ENCODE results near the gene CAPN8.

Gene CAPN8

DNA sequence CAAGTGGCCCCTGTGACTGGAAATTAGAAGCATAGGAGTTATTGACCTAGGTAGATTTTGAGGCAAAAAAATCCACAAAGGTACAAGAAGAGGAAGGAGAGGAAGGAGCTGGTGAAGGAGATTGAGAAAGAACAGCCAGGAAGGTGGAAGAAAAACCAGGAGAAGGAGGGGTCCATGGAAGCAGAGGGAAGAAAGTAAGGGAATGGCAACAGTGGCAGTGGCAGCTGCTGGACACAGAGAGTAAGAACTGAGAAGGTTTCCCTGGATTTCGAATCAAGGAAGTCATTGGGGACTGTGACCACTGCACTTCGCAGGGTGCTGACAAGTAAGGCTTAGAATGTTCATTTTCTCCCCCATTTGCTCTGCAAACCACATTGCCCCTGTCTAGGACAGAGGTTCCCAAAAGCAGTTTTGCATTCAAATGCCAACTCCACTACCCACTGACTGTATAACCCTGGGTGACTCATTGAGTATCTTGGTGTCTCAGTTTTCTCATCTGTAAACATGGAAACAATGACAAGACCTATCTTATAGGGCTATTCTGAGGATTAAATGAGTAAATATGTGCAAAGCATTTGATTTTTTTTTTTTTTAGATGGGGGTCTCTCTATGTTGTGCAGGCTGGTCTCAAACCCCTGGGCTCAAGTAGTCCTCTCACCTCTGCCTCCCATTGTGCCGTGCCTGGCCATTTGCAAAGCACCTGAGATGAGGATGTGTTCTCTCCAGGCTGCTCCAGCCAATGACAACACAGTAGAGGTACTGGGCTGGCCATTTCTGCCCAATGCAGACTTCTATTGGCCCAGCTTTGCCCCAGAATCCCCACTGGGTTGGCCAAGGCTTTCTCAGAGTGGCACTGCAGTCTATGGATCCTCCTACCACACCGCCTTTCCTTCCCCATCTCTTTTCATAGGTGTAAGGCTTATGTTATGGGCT, 37.5 kb upstream of the CAPN8 start:
- no peak for DNase-seq (ENCODE audit: insufficient read length, low spot score)
- no peak for FAIRE-seq

DNA sequence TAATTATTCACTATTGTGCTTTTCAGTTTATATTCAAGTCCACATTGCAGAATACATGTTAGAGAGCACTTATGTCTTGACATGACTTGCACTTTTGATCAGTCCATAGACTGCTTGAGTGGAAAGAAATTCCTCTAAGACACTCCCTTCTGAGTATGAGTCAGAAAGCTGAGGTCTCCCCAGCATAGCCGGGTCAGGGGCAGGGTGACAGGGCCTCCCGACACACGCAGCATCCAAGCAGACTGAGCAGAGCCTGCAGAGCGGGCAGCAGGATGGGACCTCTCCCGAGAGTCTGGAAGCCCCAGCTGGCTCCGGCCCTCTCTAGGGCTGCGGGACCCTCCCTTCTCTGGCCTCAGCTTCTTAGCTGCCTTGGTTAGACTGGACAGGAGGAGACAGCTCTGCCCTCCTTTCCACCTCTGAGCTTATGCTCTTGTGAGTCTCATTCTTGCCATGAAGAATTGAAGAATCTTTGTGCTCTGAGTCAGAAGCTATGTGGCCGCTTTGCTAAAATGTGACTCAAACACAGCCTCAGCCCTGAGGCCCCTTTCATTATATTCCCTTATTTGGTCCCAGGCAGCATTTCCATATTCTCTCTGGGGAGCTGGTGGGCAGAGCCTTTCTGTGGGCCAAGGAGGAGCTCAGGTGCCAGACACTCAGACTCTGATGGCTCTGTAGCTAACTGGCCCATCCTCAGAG, 35.6 kb upstream of the CAPN8 start:
- DNase-seq (ENCODE audit: insufficient read length, low spot score) (no peak), FAIRE-seq (no peak)

DNA sequence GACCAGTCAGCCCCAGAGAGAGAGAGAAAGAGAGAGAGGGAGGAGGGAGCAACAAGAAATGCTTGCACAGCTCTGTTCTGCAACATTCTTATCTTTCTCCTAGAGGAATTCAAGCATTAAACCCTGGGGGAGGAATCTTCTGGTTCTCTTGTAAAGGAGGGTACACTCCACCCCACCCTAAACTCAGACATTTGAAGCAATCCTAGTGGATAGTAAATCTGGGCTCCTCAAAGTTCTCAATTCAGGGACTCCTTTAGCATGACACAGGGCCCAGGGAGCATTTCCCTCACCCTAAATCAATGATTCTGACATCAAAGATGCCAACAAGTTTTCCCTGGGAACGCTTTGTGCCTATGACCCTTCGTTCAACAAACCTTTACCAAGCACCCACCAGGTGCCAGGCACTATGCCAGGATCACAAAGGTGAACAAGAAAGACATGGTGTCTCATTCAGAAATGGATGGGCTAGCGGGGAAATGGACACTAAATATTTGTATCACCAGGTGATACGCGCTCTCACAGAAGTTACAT, 35.0 kb upstream of the CAPN8 start:
- DNase-seq (ENCODE audit: insufficient read length, low spot score), result no peak
- no peak for FAIRE-seq

DNA sequence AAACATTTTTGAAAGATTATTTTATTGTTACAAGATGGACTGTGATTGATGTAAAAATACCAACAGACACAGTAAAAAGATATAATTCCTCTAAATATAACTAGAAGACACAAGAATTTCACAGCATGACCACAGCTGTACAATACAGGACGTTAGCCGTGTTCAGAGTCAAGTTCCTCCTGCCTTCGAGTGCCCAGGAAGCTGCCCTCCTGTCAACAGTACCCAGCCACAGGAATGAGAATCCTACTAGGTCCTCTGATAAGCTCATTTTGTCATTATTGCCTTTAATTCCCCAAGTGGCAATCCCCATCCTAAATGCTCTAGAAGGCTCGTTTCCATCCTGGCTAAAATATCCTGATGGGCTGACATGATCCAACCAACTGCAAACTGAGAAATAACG, 30.4 kb upstream of the CAPN8 start:
- DNase-seq (ENCODE audit: insufficient read length, low spot score) (no peak), FAIRE-seq (no peak)

DNA sequence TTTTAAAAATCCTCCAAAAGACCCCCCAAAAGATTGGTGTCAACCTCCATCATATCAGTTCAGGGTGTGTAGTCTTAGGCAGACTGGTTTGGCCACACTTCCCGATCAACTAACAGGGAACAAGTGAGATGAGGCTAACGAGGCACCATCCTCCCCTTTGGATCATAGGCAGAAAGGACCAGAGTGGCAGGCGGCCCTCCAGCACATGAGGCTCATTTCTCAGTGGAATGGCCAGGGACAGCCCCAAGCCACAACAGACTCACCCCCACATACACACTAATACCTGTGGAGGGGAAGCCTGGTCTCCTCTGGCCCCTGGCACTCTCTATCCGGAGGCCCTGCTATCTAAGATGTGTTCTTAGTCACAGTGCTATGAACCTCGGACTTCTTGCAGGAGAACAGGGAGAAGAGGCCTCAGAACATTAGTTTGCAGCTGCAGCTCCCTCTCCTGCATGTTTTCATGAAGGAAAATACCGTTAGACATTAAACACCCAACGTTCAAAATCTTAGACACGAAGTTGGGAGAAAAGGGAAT, 29.6 kb upstream of the CAPN8 start:
- DNase-seq (ENCODE audit: insufficient read length, low spot score) (no peak), FAIRE-seq (no peak)

DNA sequence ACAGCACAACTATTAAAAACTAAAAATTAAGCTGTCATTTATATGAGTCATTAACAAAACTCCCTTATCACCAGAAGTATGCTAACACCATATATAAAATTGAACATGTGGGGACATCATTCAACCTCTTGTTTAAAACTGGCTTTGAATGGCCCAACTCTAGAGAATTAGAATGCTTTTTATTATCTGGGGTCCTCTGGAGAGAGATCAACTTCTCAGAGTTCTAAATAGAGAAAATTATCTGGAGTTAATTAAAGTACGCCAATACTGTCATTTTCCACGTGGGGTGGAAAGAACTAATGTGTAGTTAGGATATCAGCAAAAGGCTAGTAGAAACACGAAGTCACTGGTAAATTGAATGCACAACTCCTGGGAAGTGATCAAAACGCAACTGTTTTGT, 25.6 kb upstream of the CAPN8 start:
- no peak for FAIRE-seq

DNA sequence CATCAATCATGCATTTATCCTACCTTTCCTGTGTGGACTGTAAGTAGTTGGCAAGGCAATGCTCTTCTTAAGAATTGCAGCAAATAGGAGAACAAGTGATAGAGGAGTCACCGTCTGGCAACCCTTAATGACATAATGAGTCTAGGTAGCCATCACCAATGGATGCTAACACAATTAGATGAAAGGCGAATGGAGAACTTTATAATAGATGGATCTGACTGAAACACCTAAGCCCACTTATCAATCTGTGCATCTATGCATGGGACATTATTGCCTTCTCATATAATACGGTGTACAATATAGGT, 18.9 kb upstream of the CAPN8 start:
- no peak for DNase-seq (ENCODE audit: insufficient read length, low spot score)
- no peak for FAIRE-seq

More for the DNA sequence above, 25.6 kb upstream of the CAPN8 start:
- DNase-seq (ENCODE audit: insufficient read length, low spot score), result no peak

DNA sequence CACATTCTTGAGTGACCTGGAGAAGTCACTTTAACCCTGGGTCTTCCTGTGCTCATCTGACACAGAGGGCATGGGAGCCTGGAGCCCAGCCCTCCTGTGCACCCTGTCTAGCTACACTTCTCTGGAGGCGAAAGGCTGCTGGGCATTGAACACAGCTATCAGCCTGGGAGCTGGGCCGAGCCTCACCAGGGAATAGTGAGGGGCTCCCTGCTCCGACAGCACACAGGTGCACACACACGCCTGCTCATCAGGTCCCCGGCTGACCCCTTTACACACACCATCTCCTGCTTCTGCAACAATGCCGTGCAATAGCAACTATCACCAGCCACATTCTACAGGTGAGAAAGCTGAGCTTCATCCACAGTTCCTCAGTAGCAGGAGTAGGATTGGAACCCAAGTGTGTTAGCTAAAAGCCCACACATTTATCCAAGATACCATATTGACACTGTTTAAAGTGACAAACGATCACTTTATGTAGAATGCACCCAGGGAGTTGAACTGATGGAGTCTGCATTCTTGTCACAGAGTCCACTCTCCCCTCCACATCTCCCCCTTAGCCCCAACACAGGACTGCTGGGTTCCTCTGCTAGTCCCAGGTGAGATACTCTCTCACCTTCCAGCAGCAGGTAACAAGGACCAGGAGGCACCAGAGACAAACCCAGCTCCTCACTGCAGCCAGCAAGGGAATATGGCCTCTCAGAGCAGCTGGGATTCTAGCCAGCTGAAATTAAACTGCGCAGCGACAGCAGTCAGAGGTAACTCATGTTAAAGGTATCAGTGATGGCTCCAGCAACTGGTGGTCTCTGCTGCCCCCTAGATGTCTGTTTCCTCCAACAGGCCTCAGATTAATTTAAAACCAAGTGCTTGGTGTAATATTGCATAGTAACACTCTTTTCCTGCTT, 18.3 kb upstream of the CAPN8 start:
- no peak for FAIRE-seq
- DNase-seq (ENCODE audit: insufficient read length, low spot score), result no peak

DNA sequence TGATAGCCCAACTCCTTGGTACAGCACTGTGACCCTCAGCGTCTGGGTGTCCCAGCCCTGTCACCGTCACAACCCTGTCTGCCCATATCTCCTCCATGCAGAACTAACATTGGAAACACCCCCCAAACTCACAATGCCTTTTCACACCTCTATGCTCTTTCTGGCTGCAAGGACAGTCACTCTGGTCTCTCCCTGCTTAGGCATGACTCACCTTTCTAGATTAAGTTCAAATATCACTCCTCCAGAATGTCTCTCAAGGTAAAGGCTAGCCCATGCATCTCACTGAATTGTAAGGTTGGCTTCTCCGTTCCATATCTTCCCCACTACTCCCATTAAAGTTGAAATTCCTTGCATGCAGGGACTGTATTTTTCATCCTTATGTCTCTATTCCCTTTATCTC, 17.0 kb upstream of the CAPN8 start:
- no peak for DNase-seq (ENCODE audit: insufficient read length, low spot score)
- no peak for FAIRE-seq

DNA sequence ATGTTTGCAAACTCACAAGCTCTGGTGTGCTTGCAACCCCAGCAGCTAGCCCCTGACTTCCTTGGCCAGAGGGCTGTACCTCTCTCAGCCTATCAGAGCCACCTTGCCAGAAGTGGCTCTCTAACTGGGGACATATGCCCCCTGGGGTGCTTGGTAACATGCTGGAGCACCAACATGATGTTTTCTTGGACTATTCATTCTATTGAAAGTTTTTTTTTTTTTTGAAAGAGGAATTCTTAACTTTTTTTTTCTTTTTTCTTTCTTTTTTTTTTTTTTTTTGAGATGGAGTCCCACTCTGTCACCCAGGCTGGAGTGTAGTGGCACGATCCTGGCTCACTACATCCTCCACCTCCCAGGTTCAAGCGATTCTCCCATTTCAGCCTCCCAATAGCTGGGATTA, 14.7 kb upstream of the CAPN8 start:
- no peak for DNase-seq (ENCODE audit: insufficient read length, low spot score)

DNA sequence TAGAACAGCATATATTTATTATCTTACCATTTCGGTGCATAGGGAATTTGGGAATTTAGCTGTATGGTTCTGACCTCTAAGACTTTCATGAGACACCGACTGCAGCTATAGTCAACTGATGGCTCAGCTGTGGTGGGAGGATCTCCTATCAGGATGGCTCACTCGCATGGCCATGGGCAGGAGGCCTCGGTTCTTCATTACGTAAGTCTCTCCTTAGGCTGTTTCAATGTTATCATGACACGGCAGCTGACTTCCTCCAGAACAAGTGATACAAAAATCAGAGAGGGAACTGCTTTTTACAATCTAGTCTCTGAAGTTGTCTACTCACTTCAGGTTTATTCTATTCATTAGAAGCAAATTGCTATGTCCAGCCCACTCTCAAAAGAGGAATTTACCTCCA, 13.3 kb upstream of the CAPN8 start:
- DNase-seq (ENCODE audit: insufficient read length, low spot score) (no peak), FAIRE-seq (no peak)

More for the DNA sequence above, 14.7 kb upstream of the CAPN8 start:
- no peak for FAIRE-seq

DNA sequence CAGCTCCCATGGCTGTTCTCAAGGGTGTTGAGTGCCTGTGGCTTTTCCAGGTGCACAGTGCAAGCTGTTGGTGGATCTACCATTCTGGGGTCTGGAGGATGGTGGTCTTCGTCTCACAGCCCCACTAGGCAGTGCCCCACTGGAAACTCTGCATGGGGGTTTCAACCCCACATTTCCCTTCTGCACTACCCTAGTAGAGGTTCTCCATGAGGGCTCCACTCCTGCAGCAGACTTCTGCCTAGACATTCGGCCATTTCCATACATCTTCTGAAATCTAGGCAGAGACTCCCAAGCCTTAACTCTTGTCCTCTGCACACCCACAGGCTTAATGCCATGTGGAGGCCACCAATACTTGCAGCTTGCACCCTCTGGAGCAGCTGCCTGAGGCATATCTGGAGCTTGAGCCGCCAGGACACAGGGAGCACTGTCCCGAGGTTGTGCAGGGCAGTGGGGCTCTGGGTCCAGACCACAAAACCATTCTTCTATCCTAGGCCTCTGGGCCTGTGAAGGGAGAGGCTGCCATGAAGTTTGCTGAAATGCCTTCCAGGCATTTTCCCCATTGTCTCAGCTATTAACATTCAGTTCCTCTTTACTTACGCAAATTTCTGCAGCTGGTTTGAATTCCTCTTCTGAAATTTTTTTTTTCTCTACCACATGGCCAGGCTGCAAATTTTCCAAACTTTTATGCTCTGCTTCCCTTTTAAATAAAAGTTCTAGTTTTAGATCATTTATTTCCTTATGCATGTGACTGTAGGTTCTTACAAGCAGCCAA, 8.8 kb upstream of the CAPN8 start:
- DNase-seq (ENCODE audit: insufficient read length, low spot score) (no peak), FAIRE-seq (no peak)

DNA sequence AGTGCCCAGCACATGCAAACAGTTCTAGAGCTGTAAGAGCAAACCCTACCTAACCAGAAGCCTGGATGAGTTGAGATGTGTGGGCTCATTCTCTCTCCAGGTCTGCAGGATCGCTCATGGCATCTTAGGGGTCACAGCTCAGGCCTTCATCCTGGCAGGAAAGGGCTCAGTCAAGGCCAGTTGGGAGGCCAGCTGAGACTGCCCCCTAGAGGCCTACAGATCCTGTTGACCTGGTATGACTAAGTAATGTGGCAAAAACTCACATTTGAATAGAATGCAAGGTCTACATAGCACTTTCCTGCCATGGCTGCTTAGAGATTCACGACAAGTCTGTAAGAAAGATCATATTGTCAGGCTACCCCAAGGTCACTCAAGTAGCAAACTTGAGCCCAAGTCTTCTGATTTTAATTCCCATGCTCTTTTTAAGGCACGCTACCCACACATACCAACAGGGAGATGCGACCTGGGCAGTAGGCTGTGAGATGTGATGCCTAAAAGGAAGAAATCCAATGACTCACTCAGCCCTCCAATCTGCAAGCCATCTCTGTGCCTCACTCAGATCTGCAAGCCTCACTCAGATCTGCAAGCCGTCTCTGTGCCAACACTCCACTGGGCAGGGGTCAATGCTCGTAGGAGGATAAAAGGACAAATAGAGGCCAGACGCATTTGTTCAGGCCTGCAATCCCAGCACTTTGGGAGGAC, 5.1 kb upstream of the CAPN8 start:
- DNase-seq (ENCODE audit: insufficient read length, low spot score) (no peak), FAIRE-seq (no peak)

DNA sequence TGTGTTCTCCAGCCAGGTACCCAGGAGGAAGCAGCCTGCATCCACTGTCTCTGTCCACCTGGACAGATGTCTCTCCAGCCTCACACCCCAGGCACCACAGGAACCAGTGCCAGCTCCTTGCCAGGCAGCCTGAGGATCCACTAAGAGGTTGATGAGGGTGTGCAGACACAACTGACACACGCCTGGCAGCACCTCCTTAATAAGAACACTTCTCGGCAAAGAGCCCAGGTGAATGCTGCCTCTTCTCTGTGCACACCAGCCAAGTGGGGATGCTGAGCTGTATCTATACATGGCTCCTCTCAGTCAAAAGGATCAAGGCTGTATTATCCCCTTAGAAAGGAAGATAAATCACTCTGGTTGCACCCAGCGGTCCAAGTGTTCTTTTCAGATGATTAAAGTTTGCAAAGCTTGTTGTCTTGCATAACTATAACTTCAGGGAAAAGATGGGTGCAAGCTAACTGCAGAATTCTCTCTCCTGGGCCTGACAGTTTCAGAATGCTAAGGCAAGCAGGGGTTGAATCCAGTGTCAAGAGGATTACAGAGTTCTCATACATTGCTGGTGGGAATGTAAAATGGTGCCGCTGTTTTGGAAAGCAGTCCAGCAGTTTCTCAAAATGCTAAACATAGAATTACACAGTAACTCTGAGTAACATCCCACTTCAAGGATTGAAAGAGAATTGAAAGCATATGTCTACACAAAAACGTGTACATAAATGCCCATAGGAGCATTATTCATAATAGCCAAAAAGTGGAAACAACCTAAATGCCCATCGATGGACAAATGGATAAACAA, 3.7 kb upstream of the CAPN8 start:
- no peak for FAIRE-seq
- no peak for DNase-seq (ENCODE audit: insufficient read length, low spot score)

DNA sequence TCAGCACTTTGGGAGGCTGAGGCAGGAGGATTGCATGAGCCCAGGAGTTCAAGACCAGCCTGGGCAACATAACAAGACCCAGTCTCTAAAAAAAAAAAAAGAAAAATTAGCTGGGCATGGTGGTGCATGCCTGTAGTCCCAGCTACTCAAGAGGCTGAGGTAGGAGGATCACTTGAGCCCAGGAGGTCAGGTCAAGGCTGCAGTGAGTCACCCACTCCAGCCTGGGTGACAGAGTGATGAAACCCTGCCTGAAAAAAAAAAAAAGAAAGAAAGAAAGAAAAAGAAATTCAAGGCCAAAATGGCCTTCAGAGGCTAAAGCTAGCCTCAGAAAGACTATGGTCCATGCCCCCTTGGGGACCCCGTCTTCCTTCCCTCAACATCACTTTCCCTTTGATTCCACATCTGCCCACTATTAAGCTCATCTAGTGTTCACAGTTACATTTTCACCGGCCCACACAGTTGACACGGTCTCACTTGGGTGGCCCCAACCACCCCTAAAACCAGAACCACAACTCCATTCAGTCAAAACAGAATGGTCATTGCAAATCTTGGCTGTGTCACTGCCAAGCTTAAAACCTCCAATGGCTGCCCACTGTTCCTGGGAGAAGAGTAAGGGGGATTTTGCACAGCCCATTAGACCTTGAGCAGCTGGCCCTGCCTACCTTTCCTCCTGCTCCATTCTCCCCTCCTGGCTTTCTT, 2.1 kb upstream of the CAPN8 start:
- FAIRE-seq, result no peak

DNA sequence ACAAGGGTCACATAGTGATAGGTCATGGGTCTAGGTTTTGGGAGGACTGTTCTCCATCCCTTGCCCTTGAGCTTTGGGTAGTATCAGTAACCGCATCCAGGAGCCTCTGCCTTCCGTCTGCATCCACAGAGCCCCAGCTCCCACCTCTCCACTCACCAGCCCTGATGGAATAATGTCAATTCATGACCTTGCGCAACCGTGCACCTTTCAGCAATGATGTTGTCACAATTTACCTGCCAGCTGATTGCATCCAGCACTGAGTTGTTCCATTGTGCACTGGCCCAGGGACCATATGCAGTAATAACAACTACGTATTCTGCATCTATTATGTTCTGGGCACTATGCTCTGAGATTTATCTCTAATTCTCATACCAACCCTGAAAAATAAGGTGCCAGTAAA, 1.4 kb downstream of the CAPN8 start:
- DNase-seq (ENCODE audit: insufficient read length, low spot score), result no peak
- FAIRE-seq, result no peak

More for the DNA sequence above, 2.1 kb upstream of the CAPN8 start:
- no peak for DNase-seq (ENCODE audit: insufficient read length, low spot score)

DNA sequence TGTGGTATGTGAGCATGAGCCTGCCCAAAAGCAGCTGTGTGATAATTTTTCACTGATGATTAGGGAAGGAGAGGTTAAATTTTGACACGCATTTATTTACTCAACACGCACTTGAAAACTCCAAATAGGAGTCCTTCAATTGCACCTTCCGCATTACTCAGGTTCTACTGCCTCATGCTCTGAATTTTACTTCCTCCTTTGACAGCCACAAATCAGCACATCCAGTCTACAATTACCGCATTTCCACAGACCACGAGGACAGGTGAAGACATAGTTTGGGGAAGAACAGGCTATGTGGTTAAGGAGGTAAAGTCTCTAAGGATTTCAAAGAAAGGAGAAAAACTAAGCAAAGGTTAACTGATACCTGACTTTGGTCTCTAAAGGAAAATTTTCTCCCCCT, 2.6 kb downstream of the CAPN8 start:
- DNase-seq (ENCODE audit: insufficient read length, low spot score), result no peak
- FAIRE-seq, result no peak

DNA sequence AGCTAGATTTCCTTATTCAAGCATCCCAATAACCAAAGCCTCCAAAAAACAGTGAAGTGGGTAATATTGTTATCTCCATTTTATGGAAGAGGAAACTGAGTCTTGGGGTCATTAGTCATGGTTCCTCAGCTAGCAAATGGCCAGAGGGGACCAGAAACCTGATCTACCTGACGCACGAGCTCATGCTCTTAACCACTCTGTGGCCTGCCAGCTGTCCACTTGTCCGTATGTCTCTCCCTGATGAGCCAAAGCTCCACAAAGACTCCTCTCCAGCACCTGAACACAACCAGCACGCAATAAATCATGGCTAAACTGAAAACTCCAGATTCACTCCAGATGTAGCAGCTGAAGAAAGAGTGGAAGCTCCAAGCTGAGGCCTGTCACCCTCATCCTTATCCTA, 5.8 kb downstream of the CAPN8 start:
- no peak for DNase-seq (ENCODE audit: insufficient read length, low spot score)
- no peak for FAIRE-seq
